KMS-11 (cell line): ENCODE measurements around the gene MARK4.

Experiments used
- H2AFZ ChIP-seq: fragments of 200-600 bp; sonication (generic); 2 replicates; pipeline ENCODE4 v1.6.1; 2016; ENCODE audit warnings: antibody characterized with exemption, mixed run types, low read depth
- H3K27ac ChIP-seq: fragments of 200-600 bp; sonication (generic); 2 replicates; pipeline ENCODE4 v1.6.1; 2016; ENCODE audit warnings: mild to moderate bottlenecking, mixed run types
- H3K27me3 ChIP-seq: fragments of 200-600 bp; sonication (generic); 2 replicates; pipeline ENCODE4 v1.6.1; 2017; ENCODE audit warnings: mild to moderate bottlenecking, low read depth, mixed run types, moderate library complexity; ENCODE audit not compliant: insufficient read depth
- H3K36me3 ChIP-seq: fragments of 200-600 bp; sonication (generic); 2 replicates; pipeline ENCODE4 v1.6.1; 2017; ENCODE audit warnings: mild to moderate bottlenecking, mixed run types; ENCODE audit not compliant: insufficient read depth
- H3K4me1 ChIP-seq: fragments of 200-600 bp; sonication (generic); 2 replicates; pipeline ENCODE4 v1.6.1; 2016; ENCODE audit warnings: mild to moderate bottlenecking, low read depth, mixed run types; ENCODE audit not compliant: poor library complexity, severe bottlenecking
- H3K4me2 ChIP-seq: fragments of 200-600 bp; sonication (generic); 2 replicates; pipeline ENCODE4 v1.7.0; 2016; ENCODE audit warnings: mild to moderate bottlenecking, mixed run types
- H3K4me3 ChIP-seq: fragments of 200-600 bp; sonication (generic); IDR thresholded peaks from 2 replicates; pipeline ENCODE4 v1.6.1; 2017; ENCODE audit warnings: low read depth, low read length, mixed read lengths; ENCODE audit not compliant: insufficient read depth
- H3K79me2 ChIP-seq: fragments of 200-600 bp; sonication (generic); 2 replicates; pipeline ENCODE4 v1.6.1; 2016; ENCODE audit warnings: low read depth, mixed run types; ENCODE audit not compliant: insufficient read depth
- H3K9ac ChIP-seq: fragments of 200-600 bp; sonication (generic); 2 replicates; pipeline ENCODE4 v1.6.1; 2016; ENCODE audit warnings: mild to moderate bottlenecking, mixed run types
- H4K20me1 ChIP-seq: fragments of 200-600 bp; sonication (generic); 2 replicates; pipeline ENCODE4 v1.6.1; 2016; ENCODE audit warnings: mild to moderate bottlenecking, mixed run types; ENCODE audit not compliant: insufficient read depth
- CTCF ChIP-seq: fragments of 200-600 bp; sonication (generic); conservative IDR thresholded peaks from 2 replicates; pipeline ENCODE4 v1.6.1; 2017; ENCODE audit warnings: low read depth, mild to moderate bottlenecking, antibody characterized with exemption, low read length, moderate library complexity, mixed read lengths

Gene MARK4

GRCh38 chr19:45283443-45284033 lies 32.5 kb downstream of the MARK4 start:
- no peak for TF ChIP-seq CTCF
- no peak overlapping the region for H3K4me2 ChIP-seq
- H3K9ac ChIP-seq = no peak overlapping the region
- no peak overlapping the region for H3K27ac ChIP-seq
- no peaks in the 10 kb centered on the region for H4K20me1 ChIP-seq
- H2AFZ ChIP-seq = no peak overlapping the region
- H3K79me2 ChIP-seq = no peaks in the 10 kb centered on the region
- no peak overlapping the region for H3K4me3 ChIP-seq
- H3K27me3 ChIP-seq = no peaks in the 10 kb centered on the region
- H3K36me3 ChIP-seq = no peaks in the 10 kb centered on the region
- H3K4me1 ChIP-seq = no peaks in the 10 kb centered on the region

- Histone ChIP-seq H3K79me2 (no peaks in the 10 kb centered on the region), H3K36me3 (no peaks in the 10 kb centered on the region), H3K4me1 (no peaks in the 10 kb centered on the region), H3K4me3 (no peak overlapping the region), H3K9ac (no peak overlapping the region), H4K20me1 (no peaks in the 10 kb centered on the region), H3K4me2 (no peak overlapping the region), H3K27ac (no peak overlapping the region), H3K27me3 (no peaks in the 10 kb centered on the region), H2AFZ (no peak overlapping the region)
- TF ChIP-seq CTCF = no peak
Observed at GRCh38 chr19:45290381-45290931, 39.4 kb downstream of the MARK4 start.

- Histone ChIP-seq H3K4me2 (no peak overlapping the region), H3K4me1 (no peaks in the 10 kb centered on the region), H3K4me3 (no peak overlapping the region), H3K9ac (no peak overlapping the region), H3K79me2 (no peaks in the 10 kb centered on the region), H3K36me3 (no peaks in the 10 kb centered on the region), H3K27ac (no peak overlapping the region), H2AFZ (no peak overlapping the region), H3K27me3 (no peaks in the 10 kb centered on the region), H4K20me1 (no peaks in the 10 kb centered on the region)
- no peak for TF ChIP-seq CTCF
Observed at GRCh38 chr19:45291834-45292233, 40.8 kb downstream of the MARK4 start.

- no peak overlapping the region for H2AFZ ChIP-seq
- no peaks in the 10 kb centered on the region for H3K27me3 ChIP-seq
- H3K27ac ChIP-seq = no peak overlapping the region
- H3K4me1 ChIP-seq = no peaks in the 10 kb centered on the region
- H3K4me2 ChIP-seq = no peak overlapping the region
- H3K36me3 ChIP-seq = no peaks in the 10 kb centered on the region
- no peak overlapping the region for H3K4me3 ChIP-seq
- no peaks in the 10 kb centered on the region for H3K79me2 ChIP-seq
- TF ChIP-seq CTCF = no peak
- H4K20me1 ChIP-seq = no peaks in the 10 kb centered on the region
- H3K9ac ChIP-seq = no peak overlapping the region
Observed at GRCh38 chr19:45293682-45294081, 42.6 kb downstream of the MARK4 start.
